IPS-NIHi7 (cell line): Measurements from ENCODE around the gene MORN1.

Experiments
- DNase-seq: peaks from one replicate; pipeline ENCODE4 v3.0.0; 2012; ENCODE audit warnings: mixed read lengths; ENCODE audit errors: extremely low spot score

Gene MORN1

GRCh38 chr1:2419416-2419815 is 28.1 kb upstream of the MORN1 start:
- DNase-seq: no peak

GRCh38 chr1:2418791-2419320 is 27.5 kb upstream of the MORN1 start:
- no peak for DNase-seq

DNA sequence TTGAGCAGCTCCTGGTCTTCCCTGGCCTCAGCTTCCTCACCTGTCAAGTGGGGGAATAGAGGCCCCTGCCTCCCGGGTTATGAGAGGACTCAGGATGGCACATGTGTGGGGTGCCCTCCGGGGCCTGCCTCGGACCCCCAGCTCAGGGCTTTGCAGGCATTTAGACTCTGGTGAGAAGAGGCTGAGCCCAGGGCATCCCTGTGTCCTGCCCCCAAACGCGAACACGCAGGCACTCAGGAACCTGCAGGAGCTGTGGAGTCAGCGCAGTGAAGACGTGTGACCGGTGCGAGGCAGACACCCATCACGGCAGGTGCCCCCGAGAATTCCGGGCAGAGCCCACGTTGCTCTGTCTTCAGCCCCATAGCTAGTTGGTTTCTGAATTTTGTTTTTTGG is 26.5 kb upstream of the MORN1 start:
- no peak for DNase-seq

- no peak for DNase-seq
Observed at GRCh38 chr1:2417083-2417832, 25.9 kb upstream of the MORN1 start.

DNA sequence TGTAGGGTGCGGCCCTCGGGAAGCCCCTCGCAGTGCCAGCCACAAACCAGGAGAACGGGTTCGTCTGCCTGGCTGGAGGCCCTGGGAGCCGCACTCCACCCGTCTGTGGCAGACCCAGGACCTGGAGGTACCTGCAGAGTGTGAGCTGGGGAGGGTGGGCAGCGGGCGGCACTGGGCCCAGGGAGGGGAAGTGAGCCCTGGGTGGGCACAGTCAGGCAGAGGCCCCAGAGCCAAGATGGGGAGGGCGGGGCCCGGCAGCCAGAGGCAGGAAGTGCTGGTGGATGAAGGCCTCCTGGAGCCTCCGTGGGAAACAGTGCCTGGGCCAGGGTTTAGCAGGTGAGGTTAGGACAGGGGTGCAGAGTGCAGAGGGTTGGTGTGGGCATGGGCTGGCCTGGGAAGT is 25.0 kb upstream of the MORN1 start:
- no peak for DNase-seq

DNA sequence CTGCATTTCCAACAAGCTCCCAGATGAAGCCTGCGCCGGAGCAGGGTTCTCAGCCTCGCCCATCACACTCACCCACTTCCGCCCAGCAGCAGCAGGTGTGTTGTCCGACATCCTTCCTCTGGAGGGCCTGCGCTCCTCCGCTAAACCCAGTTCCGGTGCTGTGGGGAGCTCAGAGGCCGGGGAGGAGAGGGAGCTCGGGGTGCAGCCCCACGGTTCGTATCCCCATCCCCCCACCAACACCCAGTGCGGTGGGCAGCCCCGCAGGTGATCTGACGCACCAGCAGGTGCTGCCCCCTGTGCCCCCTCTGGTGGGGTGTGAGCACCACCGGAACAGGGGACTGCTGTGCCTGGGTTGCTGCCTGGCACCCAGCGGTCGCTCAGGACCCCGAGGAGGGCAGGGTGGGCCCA is 24.5 kb upstream of the MORN1 start:
- no peak for DNase-seq

DNA sequence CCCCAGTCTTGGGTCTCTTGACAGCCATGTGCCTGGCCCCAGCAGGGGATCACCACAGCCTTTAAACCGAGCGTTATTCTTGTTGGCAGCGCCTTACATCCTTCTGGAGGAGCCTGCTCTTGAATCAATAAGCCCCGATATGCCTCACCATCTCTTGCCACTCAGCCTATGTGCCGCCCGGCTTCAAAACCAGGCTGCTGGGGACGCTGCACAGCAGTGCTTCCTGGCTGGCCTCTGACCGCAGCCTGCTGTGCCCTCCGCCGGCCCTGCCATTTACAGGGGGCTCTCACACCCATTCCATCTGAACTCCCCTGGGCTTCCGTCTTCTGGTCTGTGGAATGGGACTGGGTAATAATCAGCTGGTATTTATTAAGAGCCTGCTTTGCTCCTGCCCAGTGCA is 24.0 kb upstream of the MORN1 start:
- DNase-seq: no peak

- peak; percentile 90 for DNase-seq
Observed at GRCh38 chr1:2414297-2414958, 23.1 kb upstream of the MORN1 start.

GRCh38 chr1:2413495-2414296 is 22.3 kb upstream of the MORN1 start:
- peak; percentile 47 for DNase-seq

DNA sequence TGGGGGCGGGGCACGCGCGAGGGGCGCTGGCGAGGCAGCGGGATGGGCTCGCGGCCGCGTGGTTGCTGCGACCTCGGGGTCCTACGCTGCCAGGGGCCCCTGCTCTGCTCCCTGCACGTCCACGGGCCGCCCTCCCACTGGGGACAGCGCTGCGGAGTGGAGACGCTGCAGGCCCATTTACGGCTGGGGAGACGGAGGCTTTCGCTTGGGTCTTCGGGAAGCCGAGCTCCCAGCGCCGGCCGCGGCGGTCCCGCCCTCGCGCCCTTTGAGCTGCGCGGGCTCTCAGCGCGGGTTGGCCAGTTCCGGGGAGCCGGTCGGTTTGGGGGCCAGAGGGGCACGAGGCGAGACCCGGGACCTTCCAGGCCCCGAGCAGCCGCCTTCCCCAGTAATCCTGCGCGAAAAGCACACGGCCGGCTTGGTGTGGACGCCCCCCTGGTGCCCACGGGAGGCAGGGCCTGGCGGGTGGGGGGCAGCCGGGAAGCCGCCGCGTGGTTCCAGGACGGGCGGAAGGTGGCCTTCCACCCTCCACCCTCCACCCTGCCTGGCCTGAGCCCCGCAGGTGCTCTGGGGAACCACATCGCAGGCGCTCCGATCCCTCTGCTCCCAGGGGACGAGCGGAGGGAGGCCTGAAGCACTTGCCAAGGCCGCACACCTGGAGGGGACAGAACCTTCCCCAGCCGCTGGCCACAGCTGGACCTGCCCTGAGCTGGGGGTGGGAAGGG is 21.6 kb upstream of the MORN1 start:
- peak; percentile 69 for DNase-seq

- peak; percentile 99 for DNase-seq
Observed at GRCh38 chr1:2412395-2412772, 21.0 kb upstream of the MORN1 start, which contains the start of gene PEX10. PEX10 (minus strand) TSS chr1:2412564; CDS start chr1:2412502, 62 bp downstream.

- DNase-seq: no peak
Observed at GRCh38 chr1:2411801-2412394, 20.5 kb upstream of the MORN1 start.

GRCh38 chr1:2409745-2410144 is 18.4 kb upstream of the MORN1 start:
- DNase-seq: no peak

- no peak for DNase-seq
Observed at GRCh38 chr1:2408859-2409276, 17.5 kb upstream of the MORN1 start.

- no peak for DNase-seq
Observed at GRCh38 chr1:2408456-2408855, 17.1 kb upstream of the MORN1 start.

GRCh38 chr1:2407991-2408275 is 16.6 kb upstream of the MORN1 start:
- DNase-seq: no peak

GRCh38 chr1:2407166-2407990 is 16.0 kb upstream of the MORN1 start:
- DNase-seq: no peak

DNA sequence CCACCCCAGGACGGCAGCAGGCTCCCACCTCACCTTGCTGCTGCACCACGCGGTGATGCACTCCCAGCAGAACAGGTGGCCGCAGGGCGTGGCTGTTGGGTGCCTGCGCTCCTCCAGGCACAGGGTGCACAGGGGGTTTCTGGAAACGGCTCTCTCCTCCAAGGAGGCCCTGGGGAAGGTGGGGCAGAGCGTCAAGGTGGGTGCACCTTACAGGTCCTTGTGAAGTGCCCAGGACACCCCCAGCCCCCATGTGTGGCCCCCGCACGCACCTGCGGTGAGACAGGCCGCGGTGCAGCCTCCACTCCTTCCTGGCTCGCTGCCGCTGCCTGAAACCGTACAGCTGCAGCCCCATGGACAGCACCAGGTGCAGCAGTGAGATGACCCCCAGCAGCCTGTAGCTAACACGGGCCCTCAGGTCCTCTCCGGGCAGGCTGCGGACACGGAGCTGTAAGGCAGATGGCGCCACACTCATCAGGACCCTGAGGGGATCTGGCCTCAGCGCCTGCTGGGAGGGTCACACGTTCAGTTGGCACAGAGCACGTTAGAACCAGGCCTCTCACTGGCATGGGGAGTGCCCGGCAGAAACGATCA is 15.2 kb upstream of the MORN1 start:
- no peak for DNase-seq

DNA sequence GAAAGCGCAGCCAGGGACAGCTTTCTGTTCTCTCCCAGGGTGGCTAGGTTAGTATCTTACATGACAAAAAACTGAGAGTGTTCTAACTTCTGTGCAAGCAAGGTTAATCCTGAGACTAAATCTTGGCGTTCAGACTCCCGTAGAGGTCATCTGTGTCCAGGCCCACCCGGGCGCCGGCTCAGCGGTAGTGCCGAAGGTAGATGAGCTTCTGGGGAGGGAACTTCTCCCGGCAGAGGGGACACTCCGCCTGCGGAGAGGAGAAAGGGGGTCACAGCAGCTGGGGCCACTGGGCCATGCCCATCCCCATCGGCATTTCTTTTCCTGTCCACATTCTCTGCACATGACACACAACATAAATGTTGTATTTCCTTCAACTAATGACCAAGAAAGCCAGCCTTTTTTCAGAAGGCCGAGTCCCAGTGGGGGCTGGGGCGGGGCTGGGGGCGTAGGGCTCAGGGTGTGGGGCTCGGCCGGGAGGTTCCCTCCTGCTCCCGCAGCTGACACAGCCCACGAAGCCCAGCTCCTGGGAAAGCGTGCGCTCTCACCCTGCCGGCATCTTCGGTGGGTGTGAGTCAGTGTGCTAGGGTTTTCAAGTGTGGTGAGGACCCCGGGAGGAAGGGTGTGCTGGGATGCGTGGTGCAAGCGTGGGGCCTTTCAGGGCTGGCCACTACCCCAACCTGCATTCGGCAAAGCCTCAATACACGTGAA is 14.4 kb upstream of the MORN1 start:
- no peak for DNase-seq
